Endothelial cell (in vitro differentiated cells): ENCODE data around the gene FAM72B. TPM values are rescaled to one million over a fixed set of nuclear protein-coding genes. Genes with fewer than 3 reads are reported as not detected.

ENCODE experiments used
- total RNA-seq: library from RNA; stranded (reverse); fragmentation: NEBNext Ultra II Directional; extraction: Animal tissue kit (Norgen Biotek cat#: 25700); gene quantifications from one replicate; pipeline ENCODE4 v1.2.1, GENCODE V29; 2021; ENCODE audit not compliant: unreplicated experiment

FAM72B gene
- total RNA-seq, 1 donor from 2014 or later, result 12.0 TPM

Other genes starting within 250 kb of the FAM72B start
- gene SRGAP2C, start 635 bp upstream of the FAM72B start, total RNA-seq, result 72.5 TPM